Activated T-helper 1 cell treated with anti-CD3 and anti-CD28 coated beads, Interleukin-12 subunit alpha, Interleukin-12 subunit beta, Interleukin-2, Interleukin-4 antibody, amounts not matched to agents 30 ng/mL and 10 ng/mL and 1 ng/mL, durations not matched to agents 14 hours and 24 hours and 36 hours (primary cell): ENCODE results near the gene SLC7A6. TPM values are rescaled to one million over a fixed set of nuclear protein-coding genes. Genes with fewer than 3 reads are reported as not detected.

Experiments used
- DNase-seq: peaks from one replicate; pipeline ENCODE4 v3.0.0; 2021; ENCODE audit warnings: low spot score
- H3K27ac Mint-ChIP-seq: one replicate; pipeline ENCODE4 v1.8.0; 2021; ENCODE audit warnings: mild to moderate bottlenecking, mixed read lengths
- H3K27me3 Mint-ChIP-seq: one replicate; pipeline ENCODE4 v1.8.0; 2022; ENCODE audit warnings: mild to moderate bottlenecking, moderate library complexity, mixed read lengths; ENCODE audit not compliant: insufficient read depth
- H3K36me3 Mint-ChIP-seq: one replicate; pipeline ENCODE4 v1.8.0; 2021; ENCODE audit warnings: low read depth, mixed read lengths
- H3K4me1 Mint-ChIP-seq: one replicate; pipeline ENCODE4 v1.8.0; 2021; ENCODE audit warnings: low read depth, mixed read lengths
- H3K4me3 Mint-ChIP-seq: one replicate; pipeline ENCODE4 v1.8.0; 2021; ENCODE audit warnings: mild to moderate bottlenecking, moderate library complexity, mixed read lengths
- H3K9me3 Mint-ChIP-seq: one replicate; pipeline ENCODE4 v1.8.0; 2021; ENCODE audit warnings: mixed read lengths
- intact Hi-C: fragments of 100-400 bp; cut with micrococcal nuclease; formaldehyde crosslinking; loops from one replicate; pipeline ENCODE4 v1.15.1; 2024
- total RNA-seq: library from RNA; stranded (reverse); gene quantifications from 2 replicates; pipeline ENCODE4 v1.2.3, GENCODE V29; 2022

Gene SLC7A6
- total RNA-seq, 1 donor from 2014 or later, result 143 TPM

DNA sequence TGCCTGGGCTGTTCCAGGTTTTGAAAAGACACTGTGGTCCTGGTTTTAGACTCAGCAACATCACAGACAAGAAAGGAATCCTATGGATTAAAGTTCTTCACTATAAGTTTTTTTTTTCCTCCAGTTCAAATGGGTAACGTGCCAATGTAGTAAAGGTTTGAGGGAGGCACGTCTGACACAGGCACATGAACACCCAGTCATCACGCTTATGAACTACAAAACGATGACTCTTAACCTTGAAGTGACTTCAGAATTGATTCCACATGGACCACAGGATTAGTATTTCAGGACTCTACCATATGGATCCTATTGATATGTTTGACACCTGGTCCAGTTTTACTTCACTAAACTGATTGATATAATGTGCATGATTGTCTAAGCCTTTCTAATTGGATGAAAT lies 48.8 kb downstream of the SLC7A6 start:
- intact Hi-C loops, result loop anchor here (5.0 to 10.0 kb wide), 2 partner anchors 376 to 468 kb away; partner anchors contain the start of genes CENPT, NUTF2, PSMB10 and THAP11
- peak overlapping the region; percentile 50 for H3K4me3 Mint-ChIP-seq
- no peaks in the 10 kb centered on the region for H3K27me3 Mint-ChIP-seq
- H3K27ac Mint-ChIP-seq, result no peak overlapping the region
- no peak for DNase-seq
- H3K4me1 Mint-ChIP-seq, result peaks cover 38% of the 10 kb centered on the region
- H3K36me3 Mint-ChIP-seq, result peaks cover 24% of the 10 kb centered on the region
- H3K9me3 Mint-ChIP-seq, result no peaks in the 10 kb centered on the region

DNA sequence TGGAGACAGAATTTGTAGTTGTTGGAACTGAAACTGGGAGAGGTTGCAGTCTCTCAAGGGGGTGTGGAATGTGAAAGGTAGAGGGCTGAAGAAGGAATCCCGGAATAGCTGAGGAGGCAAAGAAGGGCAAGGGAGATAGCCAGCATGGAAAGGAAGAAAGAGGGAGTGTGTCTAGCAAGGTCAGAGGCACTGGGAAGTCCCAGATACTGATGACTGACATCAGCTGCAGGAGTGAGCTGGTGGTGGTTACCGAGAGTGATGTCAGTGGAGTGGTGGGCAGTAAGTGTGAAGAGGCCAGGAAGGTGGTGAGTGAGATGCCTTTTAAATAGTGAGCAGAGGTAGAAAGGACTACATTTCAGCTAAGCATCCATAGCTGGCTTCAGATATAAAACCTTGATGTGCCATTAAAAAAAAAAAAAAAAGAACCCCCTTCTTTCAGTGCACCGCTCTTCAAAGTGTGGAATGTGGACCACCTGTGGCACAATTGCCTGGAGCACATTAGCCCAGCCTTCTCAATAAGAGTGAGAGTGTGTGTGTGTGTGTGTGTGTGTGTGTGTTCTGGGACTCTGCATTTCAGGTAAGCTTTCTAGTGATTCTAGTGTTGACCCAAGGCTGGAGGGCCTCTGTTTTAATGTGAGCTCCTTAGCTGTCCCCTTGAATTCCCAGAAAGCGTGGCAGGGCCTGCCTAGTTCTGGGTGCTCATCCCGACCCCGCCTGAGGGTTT lies 55.0 kb downstream of the SLC7A6 start:
- H3K4me1 Mint-ChIP-seq, result peaks cover 38% of the 10 kb centered on the region
- intact Hi-C loops, result loop anchor here (1.0 to 10.0 kb wide), 4 partner anchors 8 to 475 kb away; partner anchors contain the start of genes CENPT, NUTF2, PRMT7 and SLC7A6
- no peaks in the 10 kb centered on the region for H3K9me3 Mint-ChIP-seq
- H3K27me3 Mint-ChIP-seq, result no peaks in the 10 kb centered on the region
- H3K27ac Mint-ChIP-seq, result peak overlapping the region; percentile 89
- H3K4me3 Mint-ChIP-seq, result peak overlapping the region; percentile 66
- peaks cover 28% of the 10 kb centered on the region for H3K36me3 Mint-ChIP-seq
- DNase-seq, result peak; percentile 43

DNA sequence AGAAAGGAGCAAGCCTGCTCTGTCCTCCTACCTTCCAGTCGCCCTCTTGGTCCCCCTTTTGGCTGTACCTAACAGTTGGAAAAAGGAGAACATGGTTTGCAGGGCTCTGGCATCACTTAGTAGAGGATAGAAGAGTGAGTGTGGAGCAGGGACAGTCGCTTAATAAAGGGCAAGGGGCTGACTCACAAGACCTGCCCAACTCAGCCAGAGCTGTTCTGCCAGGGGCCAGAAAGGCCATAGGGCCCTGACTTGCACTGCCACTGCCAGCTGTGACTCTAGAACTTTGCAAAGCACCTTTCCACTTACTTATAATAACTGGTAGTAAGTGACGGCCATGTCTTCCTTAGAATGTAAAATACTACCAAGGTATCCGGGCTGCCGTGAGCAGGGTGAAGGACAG lies 60.0 kb downstream of the SLC7A6 start:
- no peak overlapping the region for H3K4me3 Mint-ChIP-seq
- intact Hi-C loops, result loop anchor here (10.0 kb wide), 1 partner anchor 1080 kb away; the partner anchor contains the start of genes FHOD1 and SLC9A5
- no peaks in the 10 kb centered on the region for H3K9me3 Mint-ChIP-seq
- H3K27ac Mint-ChIP-seq, result no peak overlapping the region
- H3K36me3 Mint-ChIP-seq, result peaks cover 30% of the 10 kb centered on the region
- DNase-seq, result no peak
- no peaks in the 10 kb centered on the region for H3K27me3 Mint-ChIP-seq
- H3K4me1 Mint-ChIP-seq, result peaks cover 39% of the 10 kb centered on the region

DNA sequence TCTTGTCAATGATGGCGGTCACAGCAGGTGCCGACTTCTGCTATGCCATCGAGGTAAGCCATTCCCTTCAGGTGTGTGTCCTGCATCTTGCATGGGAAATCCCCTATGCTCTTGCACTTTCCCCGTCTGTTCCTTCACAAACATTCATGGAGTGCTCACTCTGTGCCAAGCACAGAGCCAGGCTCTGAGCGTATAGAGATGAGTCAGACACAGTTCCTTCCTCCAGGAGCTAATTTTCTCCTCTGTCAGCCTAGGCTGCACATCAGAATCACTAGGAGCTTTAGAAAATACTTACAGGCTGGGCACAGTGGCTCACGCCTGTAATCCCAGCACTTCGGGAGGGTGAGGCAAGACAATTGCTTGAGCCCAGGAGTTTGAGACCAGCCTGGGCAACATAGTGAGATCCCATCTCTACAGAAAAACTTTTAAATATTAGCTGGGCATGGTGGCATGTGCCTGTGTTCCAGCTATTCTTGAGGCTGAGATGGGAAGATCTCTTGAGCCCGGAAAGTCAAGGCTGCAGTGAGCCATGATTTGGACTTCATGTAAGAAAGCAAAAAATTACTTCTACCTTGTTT lies 60.5 kb downstream of the SLC7A6 start:
- no peak overlapping the region for H3K4me3 Mint-ChIP-seq
- intact Hi-C loops, result loop anchor here (10.0 kb wide), 1 partner anchor 1080 kb away; the partner anchor contains the start of genes FHOD1 and SLC9A5
- no peak for DNase-seq
- H3K36me3 Mint-ChIP-seq, result peaks cover 29% of the 10 kb centered on the region
- no peaks in the 10 kb centered on the region for H3K9me3 Mint-ChIP-seq
- H3K4me1 Mint-ChIP-seq, result peaks cover 34% of the 10 kb centered on the region
- no peak overlapping the region for H3K27ac Mint-ChIP-seq
- H3K27me3 Mint-ChIP-seq, result no peaks in the 10 kb centered on the region

DNA sequence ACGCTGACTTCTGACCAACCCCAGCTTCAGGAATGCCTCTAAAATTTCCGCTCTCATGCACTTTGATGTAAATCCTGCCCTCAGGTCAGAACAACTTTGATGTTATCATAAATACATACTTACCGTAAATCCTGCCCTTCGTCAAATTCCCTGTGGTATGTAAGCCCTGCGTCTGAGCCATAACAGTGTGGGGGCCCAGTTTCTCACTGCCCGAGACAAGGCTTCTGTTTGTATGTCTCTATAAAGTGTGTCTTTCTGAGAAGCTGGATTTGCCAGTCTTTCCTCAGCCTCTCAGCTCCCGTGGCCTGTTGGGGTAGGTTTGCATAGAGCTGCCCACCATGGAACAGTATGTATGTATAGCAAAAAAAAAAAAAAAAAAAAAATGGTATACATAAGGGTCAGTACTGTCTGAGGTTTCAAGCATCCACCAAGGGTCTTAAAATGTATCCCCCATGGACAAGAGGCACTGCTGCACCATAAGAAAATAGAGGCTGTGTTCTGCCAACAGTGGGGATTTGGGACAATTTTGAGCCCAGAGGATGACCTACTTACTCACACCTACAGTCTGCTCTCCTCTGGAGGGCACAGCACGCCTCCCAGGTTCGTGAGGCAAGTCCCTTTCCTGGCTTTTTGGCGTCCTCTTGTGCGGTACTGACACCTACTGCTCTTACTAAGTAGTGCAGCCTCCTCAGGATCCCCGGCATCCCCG lies 64.0 kb downstream of the SLC7A6 start:
- H3K27ac Mint-ChIP-seq, result no peak overlapping the region

DNA sequence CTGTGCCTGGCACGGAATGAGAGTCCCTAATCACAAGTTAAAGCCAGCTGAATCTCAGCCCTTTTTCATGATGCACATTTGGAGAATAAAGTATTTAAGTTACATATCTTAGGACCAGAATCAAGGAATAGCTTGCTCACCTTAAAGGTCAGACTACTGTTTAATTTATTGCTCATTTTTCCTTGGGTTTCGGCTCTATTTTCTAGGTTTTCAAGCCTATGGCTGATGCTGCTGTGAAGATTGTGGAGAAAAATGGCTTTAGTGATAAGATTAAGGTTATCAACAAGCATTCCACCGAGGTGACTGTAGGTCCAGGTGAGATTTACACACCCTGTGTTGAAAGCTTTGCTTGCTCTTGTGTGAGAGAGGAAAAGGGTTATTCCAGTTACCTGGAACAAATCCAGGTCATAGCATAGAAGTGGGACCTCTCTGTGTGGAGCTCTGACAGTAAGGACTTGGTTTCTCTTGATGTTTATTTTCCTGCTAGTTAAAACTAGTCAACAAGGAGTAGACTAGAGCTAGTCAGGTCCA lies 64.6 kb downstream of the SLC7A6 start:
- H3K27ac Mint-ChIP-seq, result no peak overlapping the region
- peaks cover 41% of the 10 kb centered on the region for H3K4me1 Mint-ChIP-seq
- intact Hi-C loops, result loop anchor here (1.0 to 10.0 kb wide), 6 partner anchors 18 to 1084 kb away; partner anchors contain the start of genes FHOD1, PLA2G15, PRMT7 and SLC9A5
- no peaks in the 10 kb centered on the region for H3K9me3 Mint-ChIP-seq
- H3K27me3 Mint-ChIP-seq, result no peaks in the 10 kb centered on the region
- peaks cover 28% of the 10 kb centered on the region for H3K36me3 Mint-ChIP-seq
- DNase-seq, result no peak
- H3K4me3 Mint-ChIP-seq, result no peak overlapping the region

More for the DNA sequence above, 64.0 kb downstream of the SLC7A6 start:
- Mint-ChIP-seq H3K4me3 (no peak overlapping the region), H3K4me1 (peaks cover 41% of the 10 kb centered on the region), H3K27me3 (no peaks in the 10 kb centered on the region), H3K36me3 (peaks cover 26% of the 10 kb centered on the region), H3K9me3 (no peaks in the 10 kb centered on the region)
- DNase-seq, result peak; percentile 73
- intact Hi-C loops, result loop anchor here (1.0 to 10.0 kb wide), 6 partner anchors 17 to 1084 kb away; partner anchors contain the start of genes FHOD1, PLA2G15, PRMT7 and SLC9A5

DNA sequence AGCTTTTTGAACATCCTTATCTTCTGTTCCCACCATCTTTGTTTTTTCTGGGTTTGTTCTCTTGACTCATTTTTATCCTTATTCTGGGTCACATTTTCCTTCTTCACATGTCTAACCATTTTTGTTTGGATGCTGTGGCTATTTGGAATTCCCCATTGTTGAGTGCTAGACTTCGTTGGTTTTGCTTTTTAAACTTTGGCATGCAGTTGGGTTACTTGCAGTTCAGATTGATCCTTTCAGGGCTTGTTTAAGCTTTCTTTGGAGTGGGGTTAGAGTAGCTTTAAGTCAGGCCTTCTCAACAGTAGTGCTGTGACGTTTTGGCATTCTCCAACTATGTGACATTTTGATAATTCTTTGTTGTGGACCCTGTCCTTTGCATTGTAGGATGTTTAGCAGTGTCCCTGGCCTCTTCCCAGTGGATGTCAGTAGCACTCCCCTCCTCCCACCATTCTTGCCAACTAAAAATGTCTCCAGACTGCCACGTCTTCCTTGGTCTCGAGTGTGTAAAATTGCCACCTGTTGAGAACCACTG lies 67.6 kb downstream of the SLC7A6 start:
- no peak for DNase-seq
- Mint-ChIP-seq H3K27ac (peak overlapping the region; percentile 55), H3K27me3 (no peaks in the 10 kb centered on the region), H3K4me3 (peak overlapping the region; percentile 5), H3K36me3 (peaks cover 37% of the 10 kb centered on the region), H3K9me3 (no peaks in the 10 kb centered on the region), H3K4me1 (peaks cover 36% of the 10 kb centered on the region)
- intact Hi-C loops, result no loop called here

DNA sequence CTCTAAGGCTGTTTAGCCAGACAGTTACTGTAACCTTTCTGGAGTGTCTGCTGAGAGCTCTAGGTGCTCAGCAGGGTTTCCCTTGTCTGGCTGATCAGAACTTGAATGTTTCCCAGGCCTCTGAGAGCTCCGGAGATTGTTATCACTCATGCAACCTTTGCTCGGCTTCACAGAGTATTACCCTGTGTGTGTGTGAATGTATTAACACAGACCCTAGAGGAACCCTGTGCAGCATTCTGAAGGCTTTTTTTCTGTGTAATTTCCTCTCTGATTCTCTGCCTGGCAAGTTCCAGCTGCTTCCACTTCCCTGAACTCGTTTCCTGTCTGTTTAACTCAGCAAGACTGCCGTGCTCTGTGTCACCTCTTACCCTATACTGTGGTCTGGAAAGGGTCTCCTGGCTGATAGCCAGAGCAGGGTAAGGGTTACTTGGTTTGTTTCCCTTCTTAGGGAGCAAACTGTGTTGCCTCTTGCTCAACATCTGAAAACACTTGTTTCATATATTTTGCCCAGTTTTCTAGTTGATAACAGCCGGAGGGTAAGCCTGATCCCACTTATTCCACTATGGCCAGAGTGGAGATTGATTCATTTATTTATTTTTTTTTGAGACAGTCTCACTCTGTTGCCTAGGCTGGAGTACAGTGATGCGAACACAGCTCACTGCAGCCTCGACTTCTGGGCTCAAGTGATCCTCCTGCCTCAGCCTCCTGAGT lies 68.2 kb downstream of the SLC7A6 start:
- intact Hi-C loops, result no loop called here

DNA sequence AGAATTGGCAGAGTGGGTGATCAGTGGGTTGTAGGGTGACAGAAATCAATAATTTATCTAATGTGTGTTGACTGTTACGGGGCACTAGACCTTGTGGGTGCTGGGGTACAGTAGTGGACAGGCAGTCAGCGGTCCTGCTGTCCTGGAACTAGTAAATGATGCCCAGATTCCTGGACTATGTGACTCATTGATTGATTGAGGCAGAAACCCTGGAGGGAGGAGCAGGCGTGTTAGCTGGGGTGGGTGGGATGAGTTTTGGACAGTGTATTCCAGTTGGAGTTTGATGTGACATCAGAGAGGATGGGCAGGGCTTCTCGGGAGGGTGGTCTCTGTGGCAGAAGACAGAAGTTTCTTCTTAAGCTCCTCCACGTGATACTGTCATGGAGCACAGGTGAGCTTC lies 70.8 kb downstream of the SLC7A6 start:
- Mint-ChIP-seq H3K27me3 (no peaks in the 10 kb centered on the region), H3K4me1 (peaks cover 21% of the 10 kb centered on the region), H3K9me3 (no peaks in the 10 kb centered on the region), H3K36me3 (peaks cover 52% of the 10 kb centered on the region), H3K27ac (no peak overlapping the region), H3K4me3 (no peak overlapping the region)
- intact Hi-C loops, result no loop called here
- DNase-seq, result no peak

More for the DNA sequence above, 68.2 kb downstream of the SLC7A6 start:
- no peaks in the 10 kb centered on the region for H3K27me3 Mint-ChIP-seq
- H3K9me3 Mint-ChIP-seq, result no peaks in the 10 kb centered on the region
- DNase-seq, result no peak
- H3K36me3 Mint-ChIP-seq, result peaks cover 39% of the 10 kb centered on the region
- H3K4me3 Mint-ChIP-seq, result peak overlapping the region; percentile 38
- peak overlapping the region; percentile 55 for H3K27ac Mint-ChIP-seq
- H3K4me1 Mint-ChIP-seq, result peaks cover 31% of the 10 kb centered on the region

DNA sequence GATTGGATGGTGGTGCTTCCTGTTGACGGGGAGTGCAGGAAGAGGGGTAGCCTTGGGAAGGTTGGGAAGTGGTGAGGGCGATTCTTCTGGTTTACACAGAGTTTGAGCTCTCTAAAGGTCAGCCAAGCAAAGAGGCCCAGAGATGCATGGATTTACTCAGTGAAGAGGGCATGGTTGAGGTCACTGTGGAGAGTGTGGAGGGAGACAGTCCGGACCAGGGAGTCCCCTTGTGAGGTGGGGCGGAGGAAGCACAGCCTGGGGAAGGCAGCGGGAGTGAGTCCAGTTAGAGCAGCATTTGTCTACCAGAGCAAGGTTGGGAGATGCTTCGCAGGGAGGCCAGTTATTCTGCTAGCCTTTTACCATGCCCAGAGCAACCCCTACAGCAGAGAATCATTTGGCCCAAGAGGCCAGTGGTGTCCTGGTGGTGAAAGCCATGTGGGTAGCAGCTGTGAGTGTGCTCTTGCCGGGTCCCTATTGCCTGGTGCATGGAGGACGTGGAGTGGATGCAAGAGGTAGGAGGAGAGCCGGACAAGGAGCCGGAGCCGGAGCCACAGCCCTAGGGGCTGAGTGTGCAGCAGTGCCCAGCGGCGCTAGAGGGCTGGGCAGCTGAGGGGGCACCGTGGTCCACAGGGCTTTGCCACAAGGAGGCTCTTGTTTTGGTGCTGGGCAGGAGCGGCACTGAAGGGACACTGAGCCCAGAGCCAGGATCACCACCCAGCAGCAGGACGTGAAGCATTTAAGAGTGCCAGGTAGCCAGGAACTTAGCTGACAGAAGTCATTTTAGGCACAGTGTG lies 74.2 kb downstream of the SLC7A6 start:
- H3K9me3 Mint-ChIP-seq, result no peaks in the 10 kb centered on the region
- no peak overlapping the region for H3K27ac Mint-ChIP-seq
- H3K4me3 Mint-ChIP-seq, result no peak overlapping the region
- peaks cover 63% of the 10 kb centered on the region for H3K36me3 Mint-ChIP-seq
- H3K27me3 Mint-ChIP-seq, result no peaks in the 10 kb centered on the region
- no peak for DNase-seq
- H3K4me1 Mint-ChIP-seq, result peaks cover 7% of the 10 kb centered on the region
- intact Hi-C loops, result no loop called here

DNA sequence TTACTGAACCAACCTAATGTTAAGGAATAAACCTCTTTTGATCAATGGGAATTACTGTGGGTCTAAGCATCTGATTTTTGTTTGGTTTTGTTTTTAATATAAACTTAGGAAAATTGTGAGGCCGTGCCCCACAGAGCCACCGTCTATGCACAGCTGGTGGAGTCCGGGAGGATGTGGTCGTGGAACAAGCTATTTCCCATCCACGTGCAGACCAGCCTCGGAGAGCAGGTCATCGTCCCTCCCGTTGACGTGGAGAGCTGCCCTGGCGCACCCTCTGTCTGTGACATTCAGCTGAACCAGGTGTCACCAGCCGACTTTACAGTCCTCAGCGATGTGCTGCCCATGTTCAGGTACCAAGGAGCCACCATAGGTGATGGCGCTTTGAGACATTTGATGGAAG lies 74.9 kb downstream of the SLC7A6 start:
- H3K27me3 Mint-ChIP-seq, result no peaks in the 10 kb centered on the region
- H3K4me1 Mint-ChIP-seq, result peaks cover 7% of the 10 kb centered on the region
- no peak for DNase-seq
- H3K9me3 Mint-ChIP-seq, result no peaks in the 10 kb centered on the region
- intact Hi-C loops, result no loop called here
- H3K4me3 Mint-ChIP-seq, result no peak overlapping the region
- peaks cover 62% of the 10 kb centered on the region for H3K36me3 Mint-ChIP-seq
- no peak overlapping the region for H3K27ac Mint-ChIP-seq
